Measurements from ENCODE around the gene SUGCT.

The SUGCT gene

GRCh38 chr7:40234046-40234445, 99.2 kb downstream of the SUGCT start:
- peak overlapping the region; percentile 36 for H3K4me2 ChIP-seq (ENCODE audit: low read depth, low read length)
- TF ChIP-seq CTCF (IDR thresholded peaks at IDR 0.05; ENCODE audit: low read length) (no peak), EZH2phosphoT487 (IDR thresholded peaks at IDR 0.05; ENCODE audit: low read length) (no peak), EZH2 (optimal IDR thresholded peaks at IDR 0.05; ENCODE audit: low read depth, low read length) (no peak)
- H3K36me3 ChIP-seq (replicated peaks; ENCODE audit: insufficient read depth, low read length), result no peaks in the 10 kb centered on the region
- no peaks in the 10 kb centered on the region for H3K79me2 ChIP-seq (ENCODE audit: low read length)
- H3K27ac ChIP-seq (ENCODE audit: low read length), result peak overlapping the region; percentile 46; the same call in 1 of the 2 replicates
- H3K27me3 ChIP-seq (replicated peaks; ENCODE audit: insufficient read depth, low read length), result no peaks in the 10 kb centered on the region
- peaks cover 14% of the 10 kb centered on the region for H3K4me1 ChIP-seq (ENCODE audit: low read length)
- H3K9me3 ChIP-seq (replicated peaks; ENCODE audit: insufficient read depth, low read length), result no peaks in the 10 kb centered on the region
- H3K9me2 ChIP-seq (replicated peaks; ENCODE audit: insufficient read depth, low read length), result no peaks in the 10 kb centered on the region
- no peaks in the 10 kb centered on the region for H4K20me1 ChIP-seq (ENCODE audit: insufficient read depth, low read length)
- peaks cover 13% of the 10 kb centered on the region for H3F3A ChIP-seq (ENCODE audit: insufficient read depth, low read length)
- peak; percentile 82 for DNase-seq
- H3K4me3 ChIP-seq (ENCODE audit: low read length), result no peak overlapping the region
- no peak overlapping the region for H3K9ac ChIP-seq (ENCODE audit: low read length)
- H2AFZ ChIP-seq (ENCODE audit: low read length), result peak overlapping the region; percentile 40; the same call in 1 of the 2 replicates

- Histone ChIP-seq H2AFZ (ENCODE audit: low read length) (peak overlapping the region; percentile 40; the same call in 1 of the 2 replicates), H3K4me1 (ENCODE audit: low read length) (peaks cover 14% of the 10 kb centered on the region), H3K9me3 (replicated peaks; ENCODE audit: insufficient read depth, low read length) (no peaks in the 10 kb centered on the region), H3K4me3 (ENCODE audit: low read length) (no peak overlapping the region), H3F3A (ENCODE audit: insufficient read depth, low read length) (peaks cover 13% of the 10 kb centered on the region), H3K9me2 (replicated peaks; ENCODE audit: insufficient read depth, low read length) (no peaks in the 10 kb centered on the region), H3K79me2 (ENCODE audit: low read length) (no peaks in the 10 kb centered on the region), H3K27me3 (replicated peaks; ENCODE audit: insufficient read depth, low read length) (no peaks in the 10 kb centered on the region), H4K20me1 (ENCODE audit: insufficient read depth, low read length) (no peaks in the 10 kb centered on the region), H3K36me3 (replicated peaks; ENCODE audit: insufficient read depth, low read length) (no peaks in the 10 kb centered on the region), H3K4me2 (ENCODE audit: low read depth, low read length) (peak overlapping the region; percentile 36), H3K27ac (ENCODE audit: low read length) (peak overlapping the region; percentile 46; the same call in 1 of the 2 replicates), H3K9ac (ENCODE audit: low read length) (no peak overlapping the region)
- DNase-seq, result no peak
- TF ChIP-seq CTCF (IDR thresholded peaks at IDR 0.05; ENCODE audit: low read length), result no peak
Observed at GRCh38 chr7:40234666-40235065, 99.9 kb downstream of the SUGCT start.

DNA sequence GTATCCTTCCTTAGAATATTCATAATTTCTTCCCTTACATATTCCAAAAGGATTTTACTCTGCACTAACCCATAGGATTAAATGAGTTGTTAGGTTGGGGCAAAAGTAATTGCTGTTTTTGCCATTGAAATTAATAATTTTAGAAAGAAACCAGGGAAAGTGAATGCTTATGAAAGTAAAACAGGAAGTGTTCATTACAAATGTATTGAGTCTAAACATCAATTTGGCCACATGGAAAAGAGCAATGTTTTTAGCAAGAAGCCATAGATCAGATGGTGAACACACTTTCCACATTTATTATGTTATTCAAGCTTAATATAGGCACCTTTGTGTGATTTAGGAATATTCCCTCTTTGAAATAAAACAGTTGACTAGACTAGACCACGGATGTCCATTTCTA, 102.9 kb downstream of the SUGCT start:
- Histone ChIP-seq H3F3A (ENCODE audit: insufficient read depth, low read length) (peaks cover 13% of the 10 kb centered on the region), H3K4me2 (ENCODE audit: low read depth, low read length) (no peak overlapping the region), H3K27ac (ENCODE audit: low read length) (no peak overlapping the region), H3K27me3 (replicated peaks; ENCODE audit: insufficient read depth, low read length) (no peaks in the 10 kb centered on the region), H3K9me3 (replicated peaks; ENCODE audit: insufficient read depth, low read length) (no peaks in the 10 kb centered on the region), H3K4me1 (ENCODE audit: low read length) (peaks cover 14% of the 10 kb centered on the region), H3K4me3 (ENCODE audit: low read length) (no peak overlapping the region), H3K9ac (ENCODE audit: low read length) (no peak overlapping the region), H3K36me3 (replicated peaks; ENCODE audit: insufficient read depth, low read length) (no peaks in the 10 kb centered on the region), H3K9me2 (replicated peaks; ENCODE audit: insufficient read depth, low read length) (no peaks in the 10 kb centered on the region), H2AFZ (ENCODE audit: low read length) (no peak overlapping the region), H3K79me2 (ENCODE audit: low read length) (no peaks in the 10 kb centered on the region), H4K20me1 (ENCODE audit: insufficient read depth, low read length) (no peaks in the 10 kb centered on the region)
- DNase-seq, result no peak
- TF ChIP-seq EZH2phosphoT487 (IDR thresholded peaks at IDR 0.05; ENCODE audit: low read length) (no peak), EZH2 (optimal IDR thresholded peaks at IDR 0.05; ENCODE audit: low read depth, low read length) (no peak), CTCF (IDR thresholded peaks at IDR 0.05; ENCODE audit: low read length) (no peak)
